Stimulated activated CD4-positive, alpha-beta T cell treated with anti-CD3 and anti-CD28 coated beads, Interleukin-1b, Interleukin-23, amount 100 ng/mL, for 24 hours (primary cell): ENCODE results near the gene BZW2.

Experiments used
- DNase-seq, 4 experiments: peaks; one replicate each; pipeline ENCODE4 v3.0.0-alpha.2; 2020; ENCODE audit warnings: low read depth in 4 of 4, low spot score in 1 of 4

Gene BZW2

DNA sequence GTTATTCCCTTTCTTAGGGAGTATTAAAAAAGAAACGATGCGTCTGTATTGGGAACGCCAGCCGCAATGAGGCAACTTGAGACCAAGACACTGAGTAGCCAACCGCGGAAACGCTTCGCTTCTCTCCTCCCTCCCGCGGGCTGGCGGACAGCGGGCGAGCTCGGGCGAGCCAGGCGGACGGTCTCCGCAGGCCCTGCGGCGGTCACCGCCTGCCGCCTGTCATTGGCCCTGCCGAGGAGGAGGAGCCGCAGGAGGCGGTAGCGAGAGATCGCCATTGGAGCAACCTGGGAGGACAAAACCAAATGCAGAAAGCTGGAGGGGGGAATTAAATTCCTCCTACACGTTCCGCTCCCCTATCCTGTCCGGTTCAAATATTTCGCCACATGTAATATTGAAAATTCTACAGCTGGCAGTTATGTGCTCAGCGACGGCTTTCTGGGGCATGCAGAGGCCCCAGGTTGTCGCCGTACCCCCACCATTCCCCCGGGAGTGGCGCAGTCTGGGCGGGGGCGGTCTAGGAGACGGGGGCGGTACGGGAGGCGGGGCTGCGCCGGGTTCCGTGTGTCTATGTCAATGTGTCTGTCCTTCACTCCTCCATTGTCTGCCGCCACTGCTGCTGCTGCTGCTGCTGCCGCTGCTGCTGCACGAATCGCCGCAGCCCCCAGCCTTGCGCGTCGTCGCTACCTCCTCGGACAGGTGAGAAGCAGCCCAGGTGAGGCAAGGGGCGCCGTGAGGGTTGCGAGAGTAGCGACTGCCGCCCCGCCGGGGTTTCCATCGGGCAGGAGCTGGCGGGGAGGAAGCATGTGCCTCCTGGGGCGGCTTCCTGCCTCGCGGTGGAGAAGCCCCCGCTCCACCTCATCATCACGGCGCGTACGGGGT lies at the start of gene BZW2, which contains the start of gene ANKMY2:
BZW2 (plus strand) TSS at position 589 of the 879 bp plus-strand sequence. CDS start 19,263 bp downstream, outside the sequence.
ANKMY2 (minus strand) TSS at position 162 of the 879 bp plus-strand sequence. CDS start 181 bp downstream, outside the sequence.
- DNase-seq, result peak; percentile 75 to 87 (median 86)

DNA sequence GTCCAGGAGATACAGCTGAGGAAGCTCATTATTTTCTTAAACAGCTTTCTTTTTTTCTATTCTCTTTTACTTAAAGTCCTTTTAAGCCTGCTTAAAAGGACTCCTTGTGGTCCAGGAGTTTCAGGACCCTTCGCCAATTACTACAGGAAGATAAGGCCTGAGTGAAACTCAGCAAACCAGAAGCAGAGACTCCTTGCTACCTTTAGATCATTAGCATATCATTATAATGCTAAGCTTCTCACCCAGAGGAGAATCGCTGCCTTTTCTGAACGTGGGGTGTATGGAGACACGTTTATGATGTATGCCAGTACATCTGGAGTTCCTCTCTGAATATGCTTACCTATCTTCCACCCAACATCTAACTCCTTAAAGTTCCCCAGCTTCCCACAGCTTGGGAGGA lies 48.0 kb upstream of the BZW2 start:
- no peak for DNase-seq

DNA sequence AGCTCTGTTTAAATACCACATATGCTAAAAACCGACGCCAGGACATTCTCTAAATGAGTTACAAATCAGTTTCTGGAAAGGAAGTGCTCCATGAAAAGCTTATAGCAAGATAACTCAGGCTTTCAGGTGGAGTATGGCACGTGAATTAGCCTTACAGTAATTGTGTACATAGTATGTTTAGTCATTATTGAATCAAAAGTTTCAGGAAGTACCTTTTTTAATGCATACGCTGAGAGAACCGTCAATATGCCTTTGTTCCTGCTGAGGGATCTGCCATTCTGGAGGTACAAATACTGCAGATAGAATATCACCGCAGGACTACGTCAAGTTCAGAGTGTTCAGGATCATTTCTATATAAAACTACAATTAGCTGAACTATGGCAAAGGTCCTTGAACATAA lies 46.1 kb upstream of the BZW2 start:
- DNase-seq, result no peak

DNA sequence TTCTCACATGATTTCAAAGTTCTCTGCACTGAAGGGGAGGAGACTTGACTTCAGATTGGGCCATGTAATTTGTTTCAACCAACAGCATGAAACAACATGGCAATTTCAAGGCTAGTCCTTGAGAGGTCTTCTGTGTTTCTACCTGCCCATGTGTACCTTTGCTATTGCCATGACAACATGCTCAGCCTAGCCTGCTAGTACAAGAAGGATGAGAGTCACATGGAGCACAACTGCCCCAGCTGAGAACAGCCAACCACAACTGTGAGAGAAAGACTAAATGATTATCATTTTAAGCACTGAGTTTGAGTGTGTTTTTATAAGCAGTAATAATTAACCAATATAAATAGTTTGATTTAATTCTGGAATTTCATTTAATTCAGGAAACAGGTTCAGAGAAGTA lies 42.3 kb upstream of the BZW2 start:
- DNase-seq, result no peak

DNA sequence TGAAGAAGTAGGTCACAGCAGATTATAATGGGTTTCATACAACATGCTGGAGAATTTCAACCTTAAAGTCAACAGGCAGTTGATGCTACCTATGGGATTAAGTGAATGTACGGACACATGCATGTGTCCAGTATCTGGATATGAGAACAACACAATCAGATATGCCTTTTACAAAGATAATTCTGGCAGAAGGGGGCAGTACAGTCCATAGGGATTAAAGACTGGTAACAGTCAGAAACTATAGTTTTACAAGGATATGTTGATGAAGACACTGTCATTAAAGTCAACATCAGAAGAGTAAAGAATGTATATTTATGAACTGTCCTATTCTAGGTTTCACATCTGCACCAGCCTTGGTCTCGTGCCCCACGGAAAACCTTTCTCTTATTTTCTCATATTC lies 41.9 kb upstream of the BZW2 start:
- DNase-seq, result no peak

DNA sequence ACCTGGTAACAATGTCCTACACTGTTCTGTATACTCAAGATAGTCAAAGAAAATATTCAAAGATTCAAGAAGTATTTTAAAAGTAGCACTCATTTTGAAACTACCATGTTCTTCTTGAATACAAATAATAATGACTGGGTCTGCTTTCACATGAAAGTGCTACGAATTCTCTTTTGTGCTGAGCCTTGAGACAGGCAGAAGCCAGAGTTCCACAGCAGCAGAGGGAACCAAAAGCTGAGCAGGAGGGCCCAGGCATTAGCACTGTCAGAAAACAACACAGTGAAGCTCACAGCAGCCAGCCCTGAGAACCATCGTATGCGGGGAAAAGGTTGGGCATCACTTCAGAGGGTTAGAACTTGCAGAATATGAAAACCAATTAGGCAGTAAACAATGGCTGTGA lies 39.3 kb upstream of the BZW2 start:
- DNase-seq, result no peak

DNA sequence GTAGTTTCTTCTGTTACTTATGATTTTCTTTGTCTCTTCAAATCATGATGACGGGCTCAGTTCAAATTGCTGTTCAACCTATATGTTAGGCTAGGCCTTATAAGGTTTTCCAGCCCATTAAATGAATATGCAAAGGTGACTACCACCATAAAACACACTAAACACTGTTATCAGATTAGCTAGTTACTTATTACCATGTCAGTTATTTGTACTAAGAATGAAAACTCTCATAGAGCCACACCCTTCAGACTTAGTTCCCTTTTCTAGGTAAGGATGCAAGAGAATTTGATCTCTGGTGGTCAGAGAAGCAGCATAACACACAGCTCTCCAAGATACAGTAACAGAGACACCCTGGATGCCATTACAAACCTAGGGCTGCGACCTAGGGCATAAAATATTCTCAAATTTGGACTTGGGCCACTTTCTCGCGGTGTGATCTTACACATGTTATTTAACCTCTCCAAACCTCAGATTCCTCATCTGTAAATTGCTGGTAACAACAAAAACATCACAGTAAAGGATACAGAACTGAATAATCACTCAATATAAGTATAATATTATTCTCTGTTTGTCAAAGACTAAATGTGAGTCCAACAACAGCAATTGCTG lies 36.0 kb upstream of the BZW2 start:
- no peak for DNase-seq

DNA sequence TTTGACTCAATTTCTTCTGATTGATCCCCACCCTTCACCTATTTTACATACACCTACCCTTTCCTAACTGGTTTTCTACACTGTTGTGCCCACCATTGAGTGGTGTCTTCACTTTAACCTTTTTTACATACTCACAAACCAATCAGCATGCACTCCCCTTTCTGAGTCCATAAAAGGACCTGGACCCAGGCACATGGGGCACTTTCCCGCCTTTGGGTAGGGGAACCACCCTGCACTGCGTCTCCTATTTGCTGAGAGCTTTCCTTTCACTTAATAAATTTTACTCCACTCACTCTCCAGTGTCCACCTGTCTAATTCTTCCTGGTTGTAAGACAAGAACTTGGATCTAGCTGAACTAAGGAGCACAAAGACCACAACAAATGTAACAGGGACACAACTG lies 34.3 kb upstream of the BZW2 start:
- DNase-seq, result no peak

DNA sequence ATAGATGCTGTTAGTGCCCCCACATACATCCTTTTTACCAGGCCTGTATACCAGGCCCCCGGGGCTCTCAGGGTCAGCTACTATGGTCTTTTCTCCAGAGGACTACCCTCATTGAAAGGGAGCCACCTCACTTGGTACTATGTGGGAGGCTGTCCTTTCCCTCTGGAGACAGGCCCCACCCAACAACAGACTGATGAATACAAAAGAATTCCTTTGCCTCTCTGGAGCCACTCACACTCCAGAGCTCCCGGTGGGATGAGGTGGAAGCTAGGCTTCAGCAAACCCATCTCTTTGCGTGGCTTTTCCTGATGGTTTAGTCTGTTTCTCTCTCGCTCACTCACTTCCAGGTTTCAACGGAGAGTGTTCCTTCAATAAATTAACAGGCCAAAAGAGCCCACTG lies 30.8 kb upstream of the BZW2 start:
- DNase-seq, result no peak

DNA sequence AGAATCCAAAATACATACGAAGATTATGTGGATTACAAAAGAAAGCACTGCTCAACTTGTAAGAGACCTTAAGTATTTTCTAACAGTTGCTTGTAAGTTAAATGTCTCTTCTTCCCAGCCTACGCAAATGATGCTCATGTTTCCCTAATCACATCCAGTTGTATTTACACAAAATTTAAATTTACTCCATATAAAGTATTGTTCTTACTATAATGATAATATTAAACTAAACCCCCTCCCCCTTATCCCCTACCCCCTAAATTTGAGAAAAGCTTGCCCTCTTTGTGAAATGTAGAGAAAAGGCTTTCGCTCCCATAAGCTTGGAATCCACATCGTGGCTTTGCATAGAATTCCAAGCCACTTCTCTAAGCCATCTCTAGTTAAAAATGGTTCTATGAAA lies 29.9 kb upstream of the BZW2 start:
- no peak for DNase-seq

DNA sequence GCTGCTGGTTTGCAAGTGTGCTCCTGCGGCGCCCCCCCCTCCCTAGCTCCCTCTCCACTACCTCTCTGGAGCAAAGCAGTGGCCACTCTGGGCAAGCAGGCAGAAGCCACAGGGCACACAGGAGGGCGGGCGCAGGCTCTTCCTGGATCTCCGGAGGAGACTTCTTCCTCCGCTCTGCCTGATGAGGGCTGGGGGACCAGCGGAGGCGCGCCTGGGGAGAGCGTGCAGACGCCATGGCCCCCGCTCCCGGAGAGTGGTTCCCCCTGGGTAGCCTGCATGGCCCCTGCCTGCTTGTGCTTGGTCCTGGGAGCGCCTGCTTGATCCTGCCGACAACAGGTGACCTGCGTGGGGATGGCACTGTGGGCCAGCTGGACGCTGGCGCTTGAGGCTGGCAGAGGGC lies 29.4 kb upstream of the BZW2 start:
- no peak for DNase-seq

DNA sequence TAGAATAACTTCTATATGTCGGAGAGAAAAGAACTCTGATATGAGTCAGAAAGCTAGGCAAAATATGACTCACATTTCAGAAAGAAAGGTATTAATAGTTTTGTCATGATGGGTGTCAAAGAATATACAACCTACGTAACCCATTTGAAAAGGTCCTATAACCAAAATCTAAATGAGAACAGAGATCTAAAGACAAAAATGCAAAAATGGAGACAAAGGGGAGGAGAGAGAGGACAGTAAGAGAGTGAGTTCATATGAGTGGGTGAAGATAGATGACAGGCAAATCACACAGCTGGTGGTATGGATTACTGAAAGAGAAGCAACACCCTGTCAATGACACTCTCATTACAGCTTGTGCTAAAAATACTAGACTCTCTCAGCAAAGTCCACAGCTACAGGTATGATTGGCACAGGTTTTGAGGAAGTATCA lies 26.0 kb upstream of the BZW2 start:
- DNase-seq, result no peak

DNA sequence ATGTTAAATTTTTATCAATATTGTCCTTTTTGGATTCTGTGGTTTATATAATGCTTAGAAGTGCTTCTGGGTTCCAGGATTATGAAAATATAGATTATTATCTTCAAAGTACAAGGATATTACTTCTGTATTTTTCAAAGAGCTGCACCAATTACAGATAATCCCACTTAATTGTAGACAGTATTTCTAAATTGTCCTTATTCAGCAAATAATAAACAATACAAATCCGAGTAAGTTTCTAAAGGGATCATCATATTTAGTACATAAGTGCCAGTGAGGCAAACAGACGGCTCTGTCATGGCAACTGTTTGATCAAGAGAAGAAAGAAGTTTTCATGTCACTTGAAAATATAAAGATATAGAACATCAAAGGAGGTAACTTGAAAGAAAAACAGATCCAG lies 19.6 kb upstream of the BZW2 start:
- DNase-seq, result no peak

DNA sequence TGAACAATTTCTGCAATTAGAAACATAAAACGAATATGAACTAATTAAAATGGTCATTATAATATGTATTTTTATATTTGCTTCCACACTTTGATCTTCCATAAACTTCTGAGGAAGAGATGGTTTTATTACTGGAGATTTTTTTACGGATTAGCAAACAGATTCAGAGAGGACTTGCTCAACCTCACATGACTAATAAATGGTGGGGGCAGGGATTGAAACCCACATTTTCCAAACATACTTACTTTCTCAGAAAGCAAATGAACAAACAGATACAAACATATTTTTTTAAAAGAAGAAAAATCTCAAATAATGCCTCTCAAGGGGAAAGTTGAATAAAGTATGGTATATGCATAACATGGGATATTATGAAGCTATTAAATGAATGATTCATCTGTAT lies 18.7 kb upstream of the BZW2 start:
- no peak for DNase-seq

DNA sequence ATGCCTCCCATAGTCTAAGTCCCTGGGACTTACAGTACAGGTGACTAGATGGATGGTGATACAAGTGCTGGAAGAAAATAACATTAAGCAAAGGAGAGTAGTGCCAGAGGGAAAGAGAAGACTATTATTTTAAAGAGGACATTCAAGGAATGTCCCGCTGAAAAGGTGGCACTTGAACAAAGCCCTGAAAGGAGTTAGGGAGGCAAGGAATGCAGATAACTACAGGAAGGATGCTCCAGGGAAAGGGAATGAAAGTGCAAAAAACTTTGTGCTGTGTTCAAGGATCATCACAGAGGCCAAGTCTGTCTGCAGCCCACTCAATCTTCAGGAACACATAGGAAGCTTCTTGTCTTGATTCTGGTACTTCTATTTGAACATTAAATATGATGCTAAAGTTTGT lies 15.3 kb upstream of the BZW2 start:
- DNase-seq, result no peak

DNA sequence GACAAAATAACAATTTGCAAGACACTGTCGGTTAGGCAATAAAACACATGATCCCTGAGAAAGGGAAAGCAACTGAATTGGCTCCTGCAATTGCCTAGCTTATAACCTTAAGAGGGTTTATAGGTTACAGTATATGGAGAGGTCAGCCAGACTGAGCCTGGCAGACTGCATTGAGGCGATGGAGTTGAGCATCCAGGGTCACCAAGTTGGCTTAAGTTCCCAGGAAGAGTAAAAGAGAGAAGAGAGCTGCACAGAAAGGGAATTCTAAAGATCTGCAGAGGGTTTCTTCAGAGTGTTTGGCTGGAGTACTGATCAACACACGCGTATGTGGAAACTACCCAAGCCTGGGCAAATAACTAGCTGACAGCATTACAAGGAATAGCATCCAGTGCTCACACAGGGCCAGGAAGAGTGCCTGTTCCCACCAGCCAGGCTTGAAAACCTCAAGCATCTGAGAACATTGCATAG lies 11.7 kb upstream of the BZW2 start:
- no peak for DNase-seq

DNA sequence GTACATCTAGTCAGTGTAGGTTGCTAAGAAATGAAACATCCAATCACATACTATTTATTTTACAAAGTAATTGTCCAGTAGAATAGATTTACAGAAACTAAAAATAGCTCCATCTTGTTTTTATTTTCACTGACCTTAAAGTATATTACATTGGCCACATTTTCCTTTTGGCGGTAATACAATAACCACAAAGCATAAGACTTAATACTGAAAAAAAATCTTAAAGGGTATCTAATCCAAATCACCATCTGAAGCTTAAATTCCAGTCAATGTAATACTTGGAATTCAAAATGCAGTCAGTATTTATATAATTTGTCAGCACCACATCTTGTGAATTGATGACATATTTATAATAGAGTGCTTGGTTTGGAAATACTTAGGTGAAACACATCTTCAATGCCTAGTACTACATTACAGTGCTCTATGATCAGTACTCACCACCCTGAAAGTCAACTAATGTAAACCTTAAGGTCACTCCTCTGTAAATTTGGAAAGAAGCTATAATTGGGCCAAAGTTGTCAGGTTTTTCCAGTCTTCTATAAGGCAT lies 9.4 kb upstream of the BZW2 start:
- no peak for DNase-seq

DNA sequence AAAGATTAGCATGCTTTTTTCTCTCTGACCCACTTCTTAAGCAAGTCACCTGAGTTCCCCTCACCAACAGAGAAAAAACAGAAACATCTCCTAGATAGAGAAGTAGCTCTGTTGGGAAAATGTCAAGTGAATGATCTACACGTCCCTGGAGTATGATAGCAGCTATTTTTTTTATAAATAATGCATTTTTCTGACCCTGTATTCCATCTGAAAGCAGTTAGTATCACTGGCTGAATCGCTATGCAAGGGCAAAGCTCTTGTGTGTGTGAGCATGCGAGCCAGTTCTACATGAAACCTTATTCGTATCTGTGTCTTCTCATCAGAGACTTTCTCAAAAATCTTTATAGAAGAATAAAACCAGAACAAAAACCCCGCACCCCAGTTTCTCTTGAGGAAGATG lies 8.6 kb upstream of the BZW2 start:
- no peak for DNase-seq

DNA sequence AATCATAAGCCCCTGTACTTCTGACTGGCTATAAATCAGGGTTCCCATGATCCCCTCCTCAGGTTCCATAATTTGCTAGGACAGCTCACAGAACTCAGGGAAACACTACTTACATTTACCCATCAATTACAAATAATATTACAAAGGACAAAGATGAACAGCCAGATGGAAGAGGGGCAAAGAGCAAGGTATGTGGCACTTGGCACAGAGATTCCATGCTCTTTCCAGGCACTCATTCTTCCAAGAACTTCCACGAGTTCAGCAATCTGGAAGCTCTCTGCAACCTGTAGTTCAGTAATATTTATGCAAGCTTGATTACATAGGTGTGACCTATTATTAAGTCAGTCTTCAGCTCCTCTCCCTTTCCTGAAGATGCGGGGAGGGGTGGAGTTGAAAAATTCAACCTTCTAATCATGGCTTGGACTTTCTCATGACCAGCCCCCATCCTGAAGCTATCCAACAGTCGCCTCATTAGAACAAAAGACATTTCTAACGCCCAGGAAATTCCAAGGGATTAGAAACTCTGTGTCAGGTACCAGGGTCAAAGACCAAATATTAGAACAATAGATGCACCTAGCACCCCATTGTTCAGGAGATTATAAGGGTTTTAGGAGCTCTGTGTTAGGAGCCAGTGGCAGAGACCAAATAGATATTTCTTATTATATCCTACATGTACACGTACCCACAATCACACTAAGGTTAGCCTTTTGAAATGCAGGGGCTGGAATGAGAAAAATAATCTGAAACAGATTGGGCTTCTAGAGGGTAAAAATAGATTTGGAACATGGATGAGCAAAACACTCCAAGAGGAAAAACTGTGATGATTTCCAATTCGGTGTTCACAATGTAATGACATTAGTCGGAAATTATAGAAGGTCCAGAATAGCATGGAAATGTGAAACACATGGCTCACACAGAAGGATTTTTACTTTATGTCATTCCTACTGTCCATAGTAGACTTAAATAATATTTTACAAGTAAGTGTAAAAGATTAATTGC lies 7.4 kb upstream of the BZW2 start:
- DNase-seq, result no peak

DNA sequence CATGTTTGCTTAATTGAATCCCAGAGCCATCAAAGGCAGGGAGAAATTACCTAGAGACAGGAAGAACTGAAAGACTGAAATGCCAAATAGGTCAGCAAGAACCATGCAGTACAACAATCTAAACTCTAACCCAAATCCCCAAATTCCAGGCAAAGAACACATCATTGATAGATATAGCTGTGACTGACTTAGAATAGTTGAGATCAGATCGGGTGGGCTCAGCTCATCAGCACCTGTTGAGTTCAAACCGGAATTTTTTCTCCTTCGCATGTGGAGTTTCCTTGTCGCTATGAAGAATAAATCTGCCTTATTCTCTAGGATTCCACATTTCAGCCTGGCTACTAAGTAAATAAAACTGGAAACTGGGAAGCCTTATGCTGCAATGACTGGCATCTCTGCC lies 1.8 kb upstream of the BZW2 start:
- no peak for DNase-seq
